ENCODE results near the gene RACK1.

The RACK1 gene

GRCh38 chr5:181243018-181243563 is 615 bp downstream of the RACK1 start:
- peak overlapping the region; percentile 88 for H2AK5ac ChIP-seq (ENCODE audit: low read length)
- peak overlapping the region; percentile 87 for H3K4me2 ChIP-seq (ENCODE audit: low read length)
- H3K27me3 ChIP-seq (ENCODE audit: insufficient read depth, low read length, poor library complexity) = no peaks in the 10 kb centered on the region
- peaks cover 9% of the 10 kb centered on the region for H3K4me1 ChIP-seq (ENCODE audit: control insufficient read depth, low read depth, low read length)
- peak overlapping the region; percentile 93 for H3K56ac ChIP-seq (ENCODE audit: low read length)
- H2BK15ac ChIP-seq (replicated peaks; ENCODE audit: low read depth) = no peak overlapping the region
- peaks cover 58% of the 10 kb centered on the region for H3K79me2 ChIP-seq (ENCODE audit: control insufficient read depth, insufficient read depth, low read length)
- H3K4ac ChIP-seq (ENCODE audit: low read depth, low read length) = peak overlapping the region; percentile 82
- H4K8ac ChIP-seq (ENCODE audit: low read depth, low read length) = no peak overlapping the region
- peak overlapping the region; percentile 52 for H3K18ac ChIP-seq (ENCODE audit: low read length)
- DNase-seq = no peak
- H4K5ac ChIP-seq (ENCODE audit: low read length) = no peak overlapping the region
- WGBS (ENCODE audit: extremely low coverage, insufficient coverage, low lambda C conversion rate) = no CpG with 5 or more reads among the region's 25 CpGs
- H2BK5ac ChIP-seq (ENCODE audit: low read length) = peak overlapping the region; percentile 95
- peak overlapping the region; percentile 95 for H3K4me3 ChIP-seq (ENCODE audit: low read length)
- H3K27ac ChIP-seq (ENCODE audit: low read depth, low read length) = peak overlapping the region; percentile 94
- peaks cover 29% of the 10 kb centered on the region for H3K36me3 ChIP-seq (ENCODE audit: control insufficient read depth, insufficient read depth, low read length)
- H3K79me1 ChIP-seq (ENCODE audit: low read length) = peaks cover 17% of the 10 kb centered on the region
- H3K23ac ChIP-seq (ENCODE audit: low read length) = peak overlapping the region; percentile 97
- peak overlapping the region; percentile 100 for H3K9ac ChIP-seq (ENCODE audit: low read length)
- no peak overlapping the region for H2BK120ac ChIP-seq (ENCODE audit: low read depth, low read length)

GRCh38 chr5:181242031-181242451 is 1.7 kb downstream of the RACK1 start:
- no peak overlapping the region for H2BK120ac ChIP-seq (ENCODE audit: low read depth, low read length)
- no CpG with 5 or more reads among the region's 6 CpGs for WGBS (ENCODE audit: extremely low coverage, insufficient coverage, low lambda C conversion rate)
- peak overlapping the region; percentile 100 for H3K9ac ChIP-seq (ENCODE audit: low read length)
- H3K4me2 ChIP-seq (ENCODE audit: low read length) = peak overlapping the region; percentile 87
- peak overlapping the region; percentile 95 for H3K4me3 ChIP-seq (ENCODE audit: low read length)
- no peak overlapping the region for H2BK5ac ChIP-seq (ENCODE audit: low read length)
- H3K4ac ChIP-seq (ENCODE audit: low read depth, low read length) = no peak overlapping the region
- H4K8ac ChIP-seq (ENCODE audit: low read depth, low read length) = no peak overlapping the region
- peak overlapping the region; percentile 25 for H3K27ac ChIP-seq (ENCODE audit: low read depth, low read length)
- no peak for DNase-seq
- no peak overlapping the region for H3K18ac ChIP-seq (ENCODE audit: low read length)
- no peaks in the 10 kb centered on the region for H3K27me3 ChIP-seq (ENCODE audit: insufficient read depth, low read length, poor library complexity)
- peaks cover 18% of the 10 kb centered on the region for H3K79me1 ChIP-seq (ENCODE audit: low read length)
- peaks cover 37% of the 10 kb centered on the region for H3K36me3 ChIP-seq (ENCODE audit: control insufficient read depth, insufficient read depth, low read length)
- H4K5ac ChIP-seq (ENCODE audit: low read length) = no peak overlapping the region
- H3K23ac ChIP-seq (ENCODE audit: low read length) = peak overlapping the region; percentile 6
- H2AK5ac ChIP-seq (ENCODE audit: low read length) = no peak overlapping the region
- H3K4me1 ChIP-seq (ENCODE audit: control insufficient read depth, low read depth, low read length) = peaks cover 9% of the 10 kb centered on the region
- H3K56ac ChIP-seq (ENCODE audit: low read length) = peak overlapping the region; percentile 93
- no peak overlapping the region for H2BK15ac ChIP-seq (replicated peaks; ENCODE audit: low read depth)
- peaks cover 50% of the 10 kb centered on the region for H3K79me2 ChIP-seq (ENCODE audit: control insufficient read depth, insufficient read depth, low read length)

GRCh38 chr5:181241393-181241975 is 2.2 kb downstream of the RACK1 start:
- H3K23ac ChIP-seq (ENCODE audit: low read length) = no peak overlapping the region
- no peak overlapping the region for H3K4ac ChIP-seq (ENCODE audit: low read depth, low read length)
- no peak overlapping the region for H2BK120ac ChIP-seq (ENCODE audit: low read depth, low read length)
- H3K79me2 ChIP-seq (ENCODE audit: control insufficient read depth, insufficient read depth, low read length) = peaks cover 44% of the 10 kb centered on the region
- no peaks in the 10 kb centered on the region for H3K27me3 ChIP-seq (ENCODE audit: insufficient read depth, low read length, poor library complexity)
- no peak overlapping the region for H3K18ac ChIP-seq (ENCODE audit: low read length)
- peak overlapping the region; percentile 93 for H3K56ac ChIP-seq (ENCODE audit: low read length)
- peak overlapping the region; percentile 100 for H3K9ac ChIP-seq (ENCODE audit: low read length)
- H2BK15ac ChIP-seq (replicated peaks; ENCODE audit: low read depth) = no peak overlapping the region
- H4K5ac ChIP-seq (ENCODE audit: low read length) = no peak overlapping the region
- peaks cover 18% of the 10 kb centered on the region for H3K79me1 ChIP-seq (ENCODE audit: low read length)
- peak; percentile 56 for DNase-seq
- no peak overlapping the region for H2AK5ac ChIP-seq (ENCODE audit: low read length)
- peaks cover 42% of the 10 kb centered on the region for H3K36me3 ChIP-seq (ENCODE audit: control insufficient read depth, insufficient read depth, low read length)
- no peak overlapping the region for H4K8ac ChIP-seq (ENCODE audit: low read depth, low read length)
- H3K27ac ChIP-seq (ENCODE audit: low read depth, low read length) = peak overlapping the region; percentile 25
- no peak overlapping the region for H2BK5ac ChIP-seq (ENCODE audit: low read length)
- peaks cover 9% of the 10 kb centered on the region for H3K4me1 ChIP-seq (ENCODE audit: control insufficient read depth, low read depth, low read length)
- WGBS (ENCODE audit: extremely low coverage, insufficient coverage, low lambda C conversion rate) = no CpG with 5 or more reads among the region's 6 CpGs
- peak overlapping the region; percentile 87 for H3K4me2 ChIP-seq (ENCODE audit: low read length)
- H3K4me3 ChIP-seq (ENCODE audit: low read length) = no peak overlapping the region

DNA sequence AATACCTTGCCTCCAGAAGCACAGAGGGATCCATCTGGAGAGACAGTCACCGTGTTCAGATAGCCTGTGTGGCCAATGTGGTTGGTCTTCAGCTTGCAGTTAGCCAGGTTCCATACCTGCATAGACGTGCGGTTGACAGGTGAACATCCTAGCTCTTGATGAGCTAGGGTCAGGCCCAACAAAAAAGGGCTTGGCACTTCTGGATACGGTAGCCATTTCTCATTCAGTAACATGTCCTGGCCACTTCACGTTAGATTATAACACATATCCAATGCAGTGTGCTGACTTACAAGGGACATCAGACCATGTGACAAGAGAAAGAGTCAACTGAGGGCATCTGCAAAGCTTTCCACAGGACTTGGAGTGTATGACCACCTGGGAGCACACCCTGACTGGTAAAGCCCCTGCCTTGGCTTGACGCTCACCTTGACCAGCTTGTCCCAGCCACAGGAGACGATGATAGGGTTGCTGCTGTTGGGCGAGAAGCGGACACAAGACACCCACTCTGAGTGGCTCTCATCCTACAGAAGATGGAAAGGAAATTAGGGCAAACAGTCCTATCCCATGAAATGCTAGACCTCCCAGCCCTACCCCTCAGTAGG is 4.5 kb downstream of the RACK1 start:
- Histone ChIP-seq H3K9ac (ENCODE audit: low read length) (no peak overlapping the region), H2BK120ac (ENCODE audit: low read depth, low read length) (no peak overlapping the region), H3K4me3 (ENCODE audit: low read length) (no peak overlapping the region), H3K4me2 (ENCODE audit: low read length) (no peak overlapping the region), H2AK5ac (ENCODE audit: low read length) (no peak overlapping the region), H3K27ac (ENCODE audit: low read depth, low read length) (no peak overlapping the region), H3K18ac (ENCODE audit: low read length) (no peak overlapping the region), H4K8ac (ENCODE audit: low read depth, low read length) (no peak overlapping the region), H3K36me3 (ENCODE audit: control insufficient read depth, insufficient read depth, low read length) (peaks cover 51% of the 10 kb centered on the region), H3K23ac (ENCODE audit: low read length) (no peak overlapping the region), H2BK15ac (replicated peaks; ENCODE audit: low read depth) (no peak overlapping the region), H3K4ac (ENCODE audit: low read depth, low read length) (no peak overlapping the region), H3K27me3 (ENCODE audit: insufficient read depth, low read length, poor library complexity) (no peaks in the 10 kb centered on the region), H4K5ac (ENCODE audit: low read length) (no peak overlapping the region), H3K56ac (ENCODE audit: low read length) (no peak overlapping the region), H3K4me1 (ENCODE audit: control insufficient read depth, low read depth, low read length) (peaks cover 5% of the 10 kb centered on the region), H3K79me2 (ENCODE audit: control insufficient read depth, insufficient read depth, low read length) (peaks cover 38% of the 10 kb centered on the region), H3K79me1 (ENCODE audit: low read length) (peaks cover 15% of the 10 kb centered on the region), H2BK5ac (ENCODE audit: low read length) (no peak overlapping the region)
- DNase-seq = no peak
- WGBS (ENCODE audit: extremely low coverage, insufficient coverage, low lambda C conversion rate) = no CpG with 5 or more reads among the region's 9 CpGs

GRCh38 chr5:181237729-181238385 is 5.8 kb downstream of the RACK1 start:
- no peak overlapping the region for H3K4me2 ChIP-seq (ENCODE audit: low read length)
- no CpG with 5 or more reads among the region's 5 CpGs for WGBS (ENCODE audit: extremely low coverage, insufficient coverage, low lambda C conversion rate)
- H3K27ac ChIP-seq (ENCODE audit: low read depth, low read length) = no peak overlapping the region
- no peak overlapping the region for H2BK120ac ChIP-seq (ENCODE audit: low read depth, low read length)
- no peaks in the 10 kb centered on the region for H3K27me3 ChIP-seq (ENCODE audit: insufficient read depth, low read length, poor library complexity)
- no peak overlapping the region for H3K56ac ChIP-seq (ENCODE audit: low read length)
- peaks cover 52% of the 10 kb centered on the region for H3K36me3 ChIP-seq (ENCODE audit: control insufficient read depth, insufficient read depth, low read length)
- no peak overlapping the region for H3K23ac ChIP-seq (ENCODE audit: low read length)
- H3K4ac ChIP-seq (ENCODE audit: low read depth, low read length) = no peak overlapping the region
- no peak overlapping the region for H4K8ac ChIP-seq (ENCODE audit: low read depth, low read length)
- H3K79me2 ChIP-seq (ENCODE audit: control insufficient read depth, insufficient read depth, low read length) = peaks cover 30% of the 10 kb centered on the region
- no peak overlapping the region for H2AK5ac ChIP-seq (ENCODE audit: low read length)
- H3K18ac ChIP-seq (ENCODE audit: low read length) = no peak overlapping the region
- H3K79me1 ChIP-seq (ENCODE audit: low read length) = peaks cover 15% of the 10 kb centered on the region
- H3K4me3 ChIP-seq (ENCODE audit: low read length) = no peak overlapping the region
- no peak overlapping the region for H3K9ac ChIP-seq (ENCODE audit: low read length)
- no peak for DNase-seq
- no peak overlapping the region for H2BK5ac ChIP-seq (ENCODE audit: low read length)
- H2BK15ac ChIP-seq (replicated peaks; ENCODE audit: low read depth) = no peak overlapping the region
- H3K4me1 ChIP-seq (ENCODE audit: control insufficient read depth, low read depth, low read length) = peaks cover 5% of the 10 kb centered on the region
- H4K5ac ChIP-seq (ENCODE audit: low read length) = no peak overlapping the region

All from mesendoderm (in vitro differentiated cells).